GM23338 (cell line): ENCODE results near the gene RAB11FIP3. TPM values are rescaled to one million over a fixed set of nuclear protein-coding genes. Genes with fewer than 3 reads are reported as not detected.

ENCODE experiments used
- ATAC-seq: fragments of 200-7000 bp; cut with Tn5 transposase; 3 replicates; pipeline ENCODE4 v1.9.1; 2020
- DNase-seq: peaks from one replicate; pipeline ENCODE4 v3.0.0-alpha.2; 2015; ENCODE audit warnings: low spot score
- H2AFZ ChIP-seq: fragments of 200-600 bp; sonication (generic); 2 replicates; pipeline ENCODE4 v1.8.0; 2016; ENCODE audit warnings: antibody characterized with exemption, mild to moderate bottlenecking, moderate library complexity
- H3F3A ChIP-seq: fragments of 200-600 bp; sonication (generic); replicated peaks from 2 replicates; pipeline ENCODE4 v1.8.0; 2017; ENCODE audit warnings: antibody characterized with exemption, mixed run types, low read depth
- H3K27ac ChIP-seq: fragments of 200-600 bp; sonication (generic); 2 replicates; pipeline ENCODE4 v1.6.1; 2016; ENCODE audit warnings: low read depth
- H3K27me3 ChIP-seq: fragments of 200-600 bp; sonication (generic); 2 replicates; pipeline ENCODE4 v1.8.0; 2016; ENCODE audit warnings: mild to moderate bottlenecking, mixed run types, moderate library complexity; ENCODE audit not compliant: insufficient read depth
- H3K36me3 ChIP-seq: fragments of 200-600 bp; sonication (generic); 2 replicates; pipeline ENCODE4 v1.8.0; 2016; ENCODE audit warnings: mild to moderate bottlenecking; ENCODE audit not compliant: insufficient read depth
- H3K4me1 ChIP-seq: fragments of 200-600 bp; sonication (generic); 2 replicates; pipeline ENCODE4 v1.8.0; 2016; ENCODE audit warnings: mild to moderate bottlenecking, moderate library complexity; ENCODE audit not compliant: insufficient read depth
- H3K4me2 ChIP-seq: fragments of 200-600 bp; sonication (generic); 2 replicates; pipeline ENCODE4 v1.7.1; 2017; ENCODE audit warnings: mixed run types
- H3K4me3 ChIP-seq: fragments of 200-600 bp; sonication (generic); 2 replicates; pipeline ENCODE4 v1.6.1; 2016; ENCODE audit warnings: mixed run types
- H3K79me2 ChIP-seq: fragments of 200-600 bp; sonication (generic); replicated peaks from 2 replicates; pipeline ENCODE4 v1.8.0; 2017; ENCODE audit warnings: mild to moderate bottlenecking; ENCODE audit not compliant: insufficient read depth
- H3K9me2 ChIP-seq: fragments of 200-600 bp; sonication (generic); 2 replicates; pipeline ENCODE4 v1.8.0; 2017; ENCODE audit not compliant: insufficient read depth
- H4K20me1 ChIP-seq: fragments of 200-600 bp; sonication (generic); replicated peaks from 2 replicates; pipeline ENCODE4 v1.8.0; 2017; ENCODE audit warnings: mild to moderate bottlenecking; ENCODE audit not compliant: insufficient read depth
- H3K27ac Mint-ChIP-seq: 2 replicates; pipeline ENCODE4 v1.8.0; 2020; ENCODE audit warnings: inconsistent platforms, mild to moderate bottlenecking, moderate library complexity, mixed read lengths
- H3K27me3 Mint-ChIP-seq: 3 replicates; pipeline ENCODE4 v1.8.0; 2022; ENCODE audit warnings: low read depth, mild to moderate bottlenecking, moderate library complexity, mixed read lengths, inconsistent platforms; ENCODE audit not compliant: insufficient read depth, poor library complexity
- H3K36me3 Mint-ChIP-seq: 3 replicates; pipeline ENCODE4 v1.8.0; 2021; ENCODE audit warnings: low read depth, mild to moderate bottlenecking, inconsistent platforms, moderate library complexity, mixed read lengths
- H3K4me1 Mint-ChIP-seq: 3 replicates; pipeline ENCODE4 v1.8.0; 2020; ENCODE audit warnings: mild to moderate bottlenecking, inconsistent platforms, mixed read lengths
- H3K4me3 Mint-ChIP-seq: 3 replicates; pipeline ENCODE4 v1.8.0; 2021; ENCODE audit warnings: moderate library complexity, mild to moderate bottlenecking, inconsistent platforms, mixed read lengths
- H3K9me3 Mint-ChIP-seq: 3 replicates; pipeline ENCODE4 v1.8.0; 2020; ENCODE audit warnings: moderate library complexity, mild to moderate bottlenecking, inconsistent platforms, mixed read lengths
- CREB1 ChIP-seq: fragments of 250-450 bp; sonication (Bioruptor Pico); IDR thresholded peaks from 2 replicates; pipeline ENCODE4 v1.5.0; 2020; ENCODE audit warnings: low read depth, mild to moderate bottlenecking, moderate library complexity
- EZH2 ChIP-seq: fragments of 200-600 bp; sonication (generic); IDR thresholded peaks from one replicate; pipeline ENCODE4 v1.8.0; 2017; ENCODE audit warnings: antibody characterized with exemption, mild to moderate bottlenecking, low read depth; ENCODE audit not compliant: unreplicated experiment
- EZH2phosphoT487 ChIP-seq: fragments of 200-600 bp; sonication (generic); IDR thresholded peaks from one replicate; pipeline ENCODE4 v1.8.1; 2018; ENCODE audit warnings: antibody characterized with exemption; ENCODE audit not compliant: unreplicated experiment
- JUNB ChIP-seq: IDR thresholded peaks from one replicate; pipeline ENCODE4 v1.6.1; 2016; ENCODE audit warnings: antibody characterized with exemption; ENCODE audit not compliant: unreplicated experiment
- NANOG ChIP-seq: IDR thresholded peaks from 2 replicates; pipeline ENCODE4 v1.6.1; 2016; ENCODE audit warnings: antibody characterized with exemption, borderline replicate concordance
- STAT1 ChIP-seq: IDR thresholded peaks from one replicate; pipeline ENCODE4 v1.6.1; 2016; ENCODE audit warnings: antibody characterized with exemption; ENCODE audit not compliant: unreplicated experiment
- ZNF331 ChIP-seq: fragments of 250-450 bp; sonication (Bioruptor Pico); IDR thresholded peaks from 2 replicates; pipeline ENCODE4 v1.5.0; 2020; ENCODE audit warnings: low read depth, mild to moderate bottlenecking, moderate library complexity
- polyA plus RNA-seq: library from polyadenylated mRNA; unstranded; fragments of >200 nt; fragmentation: Nextera tagmentation; extraction: Ambion mirVana; gene quantifications from 2 replicates; pipeline ENCODE4 v1.2.1, GENCODE V29; 2016
- total RNA-seq: library from RNA; depleted of rRNA; stranded (reverse); fragments of >200 nt; shearing (Covaris generic); gene quantifications from 2 replicates; pipeline ENCODE4 v1.2.3, GENCODE V29; 2014
- TF ChIP-seq, protein P1 (sequence below): IDR thresholded peaks from one replicate; pipeline ENCODE4 v1.6.1; 2018; ENCODE audit warnings: antibody characterized with exemption; ENCODE audit not compliant: unreplicated experiment
- TF ChIP-seq, protein P2 (sequence below), 2 experiments: fragments of 200-600 bp in 1 of 2; sonication (generic) in 1 of 2; conservative IDR thresholded peaks; 2 replicates each; pipeline versions ENCODE4 v1.5.1 to v1.6.1; 2016 to 2017; ENCODE audit warnings: antibody characterized with exemption in 2 of 2, low read depth in 2 of 2, mild to moderate bottlenecking in 2 of 2, moderate library complexity in 1 of 2
- TF ChIP-seq, protein P3 (sequence below): IDR thresholded peaks from 2 replicates; pipeline ENCODE4 v1.6.1; 2016; ENCODE audit warnings: antibody characterized with exemption

The RAB11FIP3 gene
- total and polyA plus RNA-seq, 2 experiments from 2014 or later = 3.2 to 29.2 TPM

DNA sequence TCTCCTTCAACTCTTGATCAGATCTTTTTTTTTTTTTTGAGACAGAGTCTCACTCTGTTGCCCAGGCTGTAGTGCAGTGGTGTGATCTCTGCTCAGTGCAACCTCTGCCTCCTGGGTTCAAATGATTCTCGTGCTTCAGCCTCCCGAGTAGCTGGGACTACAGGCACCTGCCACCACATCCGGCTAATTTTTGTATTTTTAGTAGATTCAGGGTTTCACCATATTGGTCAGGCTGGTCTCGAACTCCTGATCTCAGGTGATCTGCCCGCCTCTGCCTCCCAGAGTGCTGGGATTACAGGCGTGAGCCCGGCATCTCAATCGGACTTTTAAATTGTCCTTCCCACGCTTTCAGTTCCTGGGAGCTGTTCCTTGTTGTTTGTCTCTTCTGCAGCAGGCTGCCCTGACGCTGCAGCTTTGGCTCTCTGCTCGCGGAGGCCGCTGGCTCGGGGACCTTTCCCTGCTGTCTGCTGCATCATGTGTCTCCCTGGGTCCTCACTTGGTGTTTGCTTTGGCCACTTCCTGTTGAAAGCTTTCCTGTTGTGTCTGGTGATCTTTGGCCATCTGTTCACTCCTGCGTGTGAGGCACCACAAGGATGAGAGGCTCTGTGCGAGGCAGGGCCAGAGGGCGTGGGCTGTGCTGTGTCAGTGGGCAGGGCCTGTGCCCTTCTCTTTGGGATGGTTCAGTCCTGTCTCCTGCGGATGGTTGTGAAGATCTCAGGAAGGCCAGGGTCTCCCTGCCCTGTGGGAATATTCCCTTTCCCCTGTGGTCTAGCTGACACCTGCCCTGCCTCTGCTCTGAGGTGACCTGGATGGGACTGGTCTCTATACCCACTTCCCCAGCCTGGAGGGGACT is 83.7 kb downstream of the RAB11FIP3 start:
- no peak for ATAC-seq
- Mint-ChIP-seq H3K27ac (peak overlapping the region; percentile 83; the same call in 1 of the 2 replicates), H3K27me3 (peaks cover 8% of the 10 kb centered on the region)

More for the DNA sequence above, 83.7 kb downstream of the RAB11FIP3 start:
- no peaks in the 10 kb centered on the region for H3K4me1 ChIP-seq
- 0 out of 2 replicates have a peak, but pooled peaks cover 3% of the 10 kb centered on the region for H3F3A ChIP-seq
- H3K79me2 ChIP-seq = no peaks in the 10 kb centered on the region
- H4K20me1 ChIP-seq = no peaks in the 10 kb centered on the region
- H3K27me3 ChIP-seq = no peaks in the 10 kb centered on the region
- Mint-ChIP-seq H3K9me3 (no peaks in the 10 kb centered on the region), H3K4me3 (no peak overlapping the region), H3K4me1 (no peaks in the 10 kb centered on the region; the same call in 2 of the 3 replicates), H3K36me3 (peaks cover 3% of the 10 kb centered on the region; the same call in 1 of the 3 replicates)
- H3K27ac ChIP-seq = no peak overlapping the region
- H2AFZ ChIP-seq = no peak overlapping the region
- TF ChIP-seq ZNF331 (CRISPR knock-in tag) (no peak), CREB1 (CRISPR knock-in tag) (no peak), NANOG (no peak), EZH2 (no peak), JUNB (no peak), EZH2phosphoT487 (no peak), STAT1 (no peak)
- TF ChIP-seq, protein P1, sequence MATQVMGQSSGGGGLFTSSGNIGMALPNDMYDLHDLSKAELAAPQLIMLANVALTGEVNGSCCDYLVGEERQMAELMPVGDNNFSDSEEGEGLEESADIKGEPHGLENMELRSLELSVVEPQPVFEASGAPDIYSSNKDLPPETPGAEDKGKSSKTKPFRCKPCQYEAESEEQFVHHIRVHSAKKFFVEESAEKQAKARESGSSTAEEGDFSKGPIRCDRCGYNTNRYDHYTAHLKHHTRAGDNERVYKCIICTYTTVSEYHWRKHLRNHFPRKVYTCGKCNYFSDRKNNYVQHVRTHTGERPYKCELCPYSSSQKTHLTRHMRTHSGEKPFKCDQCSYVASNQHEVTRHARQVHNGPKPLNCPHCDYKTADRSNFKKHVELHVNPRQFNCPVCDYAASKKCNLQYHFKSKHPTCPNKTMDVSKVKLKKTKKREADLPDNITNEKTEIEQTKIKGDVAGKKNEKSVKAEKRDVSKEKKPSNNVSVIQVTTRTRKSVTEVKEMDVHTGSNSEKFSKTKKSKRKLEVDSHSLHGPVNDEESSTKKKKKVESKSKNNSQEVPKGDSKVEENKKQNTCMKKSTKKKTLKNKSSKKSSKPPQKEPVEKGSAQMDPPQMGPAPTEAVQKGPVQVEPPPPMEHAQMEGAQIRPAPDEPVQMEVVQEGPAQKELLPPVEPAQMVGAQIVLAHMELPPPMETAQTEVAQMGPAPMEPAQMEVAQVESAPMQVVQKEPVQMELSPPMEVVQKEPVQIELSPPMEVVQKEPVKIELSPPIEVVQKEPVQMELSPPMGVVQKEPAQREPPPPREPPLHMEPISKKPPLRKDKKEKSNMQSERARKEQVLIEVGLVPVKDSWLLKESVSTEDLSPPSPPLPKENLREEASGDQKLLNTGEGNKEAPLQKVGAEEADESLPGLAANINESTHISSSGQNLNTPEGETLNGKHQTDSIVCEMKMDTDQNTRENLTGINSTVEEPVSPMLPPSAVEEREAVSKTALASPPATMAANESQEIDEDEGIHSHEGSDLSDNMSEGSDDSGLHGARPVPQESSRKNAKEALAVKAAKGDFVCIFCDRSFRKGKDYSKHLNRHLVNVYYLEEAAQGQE = no peak
- TF ChIP-seq, protein P2, sequence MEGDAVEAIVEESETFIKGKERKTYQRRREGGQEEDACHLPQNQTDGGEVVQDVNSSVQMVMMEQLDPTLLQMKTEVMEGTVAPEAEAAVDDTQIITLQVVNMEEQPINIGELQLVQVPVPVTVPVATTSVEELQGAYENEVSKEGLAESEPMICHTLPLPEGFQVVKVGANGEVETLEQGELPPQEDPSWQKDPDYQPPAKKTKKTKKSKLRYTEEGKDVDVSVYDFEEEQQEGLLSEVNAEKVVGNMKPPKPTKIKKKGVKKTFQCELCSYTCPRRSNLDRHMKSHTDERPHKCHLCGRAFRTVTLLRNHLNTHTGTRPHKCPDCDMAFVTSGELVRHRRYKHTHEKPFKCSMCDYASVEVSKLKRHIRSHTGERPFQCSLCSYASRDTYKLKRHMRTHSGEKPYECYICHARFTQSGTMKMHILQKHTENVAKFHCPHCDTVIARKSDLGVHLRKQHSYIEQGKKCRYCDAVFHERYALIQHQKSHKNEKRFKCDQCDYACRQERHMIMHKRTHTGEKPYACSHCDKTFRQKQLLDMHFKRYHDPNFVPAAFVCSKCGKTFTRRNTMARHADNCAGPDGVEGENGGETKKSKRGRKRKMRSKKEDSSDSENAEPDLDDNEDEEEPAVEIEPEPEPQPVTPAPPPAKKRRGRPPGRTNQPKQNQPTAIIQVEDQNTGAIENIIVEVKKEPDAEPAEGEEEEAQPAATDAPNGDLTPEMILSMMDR (conservative IDR thresholded peaks at IDR 0.05; ENCODE audit: low read depth in 2 of 2) = no peak
- TF ChIP-seq, protein P3, sequence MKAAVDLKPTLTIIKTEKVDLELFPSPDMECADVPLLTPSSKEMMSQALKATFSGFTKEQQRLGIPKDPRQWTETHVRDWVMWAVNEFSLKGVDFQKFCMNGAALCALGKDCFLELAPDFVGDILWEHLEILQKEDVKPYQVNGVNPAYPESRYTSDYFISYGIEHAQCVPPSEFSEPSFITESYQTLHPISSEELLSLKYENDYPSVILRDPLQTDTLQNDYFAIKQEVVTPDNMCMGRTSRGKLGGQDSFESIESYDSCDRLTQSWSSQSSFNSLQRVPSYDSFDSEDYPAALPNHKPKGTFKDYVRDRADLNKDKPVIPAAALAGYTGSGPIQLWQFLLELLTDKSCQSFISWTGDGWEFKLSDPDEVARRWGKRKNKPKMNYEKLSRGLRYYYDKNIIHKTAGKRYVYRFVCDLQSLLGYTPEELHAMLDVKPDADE = no peak
- no peaks in the 10 kb centered on the region for H3K36me3 ChIP-seq
- no peak overlapping the region for H3K4me2 ChIP-seq
- DNase-seq = no peak
- H3K4me3 ChIP-seq = no peak overlapping the region
- no peaks in the 10 kb centered on the region for H3K9me2 ChIP-seq
